GM23248 (cell line): ENCODE results near the gene RBKS.

Experiments used
- EZH2 ChIP-seq: fragments of 200-600 bp; sonication (generic); IDR thresholded peaks from 2 replicates; pipeline ENCODE4 v1.6.1; 2018; ENCODE audit warnings: antibody characterized with exemption, mild to moderate bottlenecking; ENCODE audit not compliant: insufficient read depth, poor library complexity, severe bottlenecking
- EZH2phosphoT487 ChIP-seq: fragments of 200-600 bp; sonication (generic); IDR thresholded peaks from 2 replicates; pipeline ENCODE4 v1.6.1; 2018; ENCODE audit warnings: antibody characterized with exemption, moderate library complexity, mild to moderate bottlenecking, low read depth; ENCODE audit not compliant: insufficient read depth

GRCh38 chr2:27823135-27823534, 67.1 kb downstream of the RBKS start:
- TF ChIP-seq EZH2 (no peak), EZH2phosphoT487 (no peak)
